ENCODE data around the gene HIVEP3. TPM values are rescaled to one million over a fixed set of nuclear protein-coding genes. Genes with fewer than 3 reads are reported as not detected.

Gene HIVEP3
- total and polyA plus RNA-seq, 2 donors (not counting 1 experiment from before 2014, with no cell fraction given) = 2.0 to 5.1 TPM

- ChIA-PET CTCF (interaction anchor here (0.8 to 2.8 kb wide), 11 partner anchors 9 to 656 kb away, joined by 3 to 27 read pairs (median 8); no protein-coding TSS in a partner anchor), POLR2A (no interaction called here)
- no peaks in the 10 kb centered on the region for H3K27me3 Mint-ChIP-seq
- H3K9me3 Mint-ChIP-seq (ENCODE audit: insufficient read depth) = no peaks in the 10 kb centered on the region
- Histone ChIP-seq H3K4me1 (ENCODE audit: control insufficient read depth in 2 of 2, insufficient read depth in 2 of 2, low read length in 2 of 2) (peaks cover 25 to 39% of the 10 kb centered on the region in 2 donors), H3K36me3 (replicated peaks in 1 of 2; ENCODE audit: control extremely low read depth in 1 of 2, control insufficient read depth in 1 of 2, extremely low read depth in 1 of 2, insufficient read depth in 2 of 2, low read length in 1 of 2) (peaks cover 0 to 13% of the 10 kb centered on the region in 2 experiments), H3K27me3 (replicated peaks in 1 of 4; ENCODE audit: control extremely low read depth in 1 of 4, control insufficient read depth in 3 of 4, insufficient read depth in 4 of 4, low read length in 3 of 4) (no peaks in the 10 kb centered on the region), H4K20me1 (ENCODE audit: control insufficient read depth, insufficient read depth, low read length, poor library complexity, severe bottlenecking) (no peaks in the 10 kb centered on the region), H3K9ac (ENCODE audit: low read length) (peak overlapping the region; percentile 51), H2AFZ (ENCODE audit: insufficient read depth, low read depth, low read length, poor library complexity, severe bottlenecking) (peak overlapping the region; percentile 66), H3K4me2 (replicated peaks; ENCODE audit: low read depth, low read length, poor library complexity, severe bottlenecking) (peak overlapping the region; percentile 83), H3K27ac (ENCODE audit: low read length in 2 of 2) (no peak overlapping the region), H3K9me3 (ENCODE audit: control extremely low read depth in 1 of 3, control insufficient read depth in 2 of 3, insufficient read depth in 1 of 3, low read length in 2 of 3) (no peaks in the 10 kb centered on the region), H3K4me3 (ENCODE audit: control extremely low read depth in 1 of 5, extremely low read depth in 1 of 5, insufficient read depth in 1 of 5, low read depth in 2 of 5, low read length in 4 of 5) (peak overlapping the region in 1 of 5 experiments; percentile 48), H3K79me2 (ENCODE audit: control insufficient read depth, insufficient read depth, low read length) (no peaks in the 10 kb centered on the region)
- H3K4me3 Mint-ChIP-seq = peak overlapping the region; percentile 87
- intact Hi-C loops (cut with micrococcal nuclease) = loop anchor here (10.0 kb wide), 1 partner anchor 58 kb away; no protein-coding TSS in a partner anchor
- peaks cover 35% of the 10 kb centered on the region for H3K4me1 Mint-ChIP-seq
- DNase-seq (no peak), ATAC-seq (ENCODE audit: low read depth) (no peak)
- TF ChIP-seq, protein P1, sequence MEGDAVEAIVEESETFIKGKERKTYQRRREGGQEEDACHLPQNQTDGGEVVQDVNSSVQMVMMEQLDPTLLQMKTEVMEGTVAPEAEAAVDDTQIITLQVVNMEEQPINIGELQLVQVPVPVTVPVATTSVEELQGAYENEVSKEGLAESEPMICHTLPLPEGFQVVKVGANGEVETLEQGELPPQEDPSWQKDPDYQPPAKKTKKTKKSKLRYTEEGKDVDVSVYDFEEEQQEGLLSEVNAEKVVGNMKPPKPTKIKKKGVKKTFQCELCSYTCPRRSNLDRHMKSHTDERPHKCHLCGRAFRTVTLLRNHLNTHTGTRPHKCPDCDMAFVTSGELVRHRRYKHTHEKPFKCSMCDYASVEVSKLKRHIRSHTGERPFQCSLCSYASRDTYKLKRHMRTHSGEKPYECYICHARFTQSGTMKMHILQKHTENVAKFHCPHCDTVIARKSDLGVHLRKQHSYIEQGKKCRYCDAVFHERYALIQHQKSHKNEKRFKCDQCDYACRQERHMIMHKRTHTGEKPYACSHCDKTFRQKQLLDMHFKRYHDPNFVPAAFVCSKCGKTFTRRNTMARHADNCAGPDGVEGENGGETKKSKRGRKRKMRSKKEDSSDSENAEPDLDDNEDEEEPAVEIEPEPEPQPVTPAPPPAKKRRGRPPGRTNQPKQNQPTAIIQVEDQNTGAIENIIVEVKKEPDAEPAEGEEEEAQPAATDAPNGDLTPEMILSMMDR (IDR thresholded peaks at IDR 0.05) = no peak
- WGBS (ENCODE audit: insufficient coverage) = 98% methylated on average over 3 of the region's 3 CpGs
- H3K27ac Mint-ChIP-seq = peak overlapping the region; percentile 37
These were observed 401.7 kb downstream of the HIVEP3 start for GRCh38 chr1:41517062-41517438.

- Mint-ChIP-seq H3K4me3 (peak overlapping the region; percentile 87), H3K27ac (peak overlapping the region; percentile 37), H3K27me3 (no peaks in the 10 kb centered on the region), H3K4me1 (peaks cover 35% of the 10 kb centered on the region), H3K9me3 (ENCODE audit: insufficient read depth) (no peaks in the 10 kb centered on the region)
- Histone ChIP-seq H3K4me3 (ENCODE audit: control extremely low read depth in 1 of 5, extremely low read depth in 1 of 5, insufficient read depth in 1 of 5, low read depth in 2 of 5, low read length in 4 of 5) (peak overlapping the region in 4 of 5 experiments; percentile 48 to 59 (median 53)), H3K9ac (ENCODE audit: low read length) (peak overlapping the region; percentile 51), H3K79me2 (ENCODE audit: control insufficient read depth, insufficient read depth, low read length) (no peaks in the 10 kb centered on the region), H3K9me3 (ENCODE audit: control extremely low read depth in 1 of 3, control insufficient read depth in 2 of 3, insufficient read depth in 1 of 3, low read length in 2 of 3) (no peaks in the 10 kb centered on the region), H2AFZ (ENCODE audit: insufficient read depth, low read depth, low read length, poor library complexity, severe bottlenecking) (peak overlapping the region; percentile 66), H3K4me1 (ENCODE audit: control insufficient read depth in 2 of 2, insufficient read depth in 2 of 2, low read length in 2 of 2) (peaks cover 25 to 39% of the 10 kb centered on the region in 2 donors), H3K36me3 (replicated peaks in 1 of 2; ENCODE audit: control extremely low read depth in 1 of 2, control insufficient read depth in 1 of 2, extremely low read depth in 1 of 2, insufficient read depth in 2 of 2, low read length in 1 of 2) (peaks cover 0 to 14% of the 10 kb centered on the region in 2 experiments), H3K27ac (ENCODE audit: low read length in 2 of 2) (no peak overlapping the region), H3K4me2 (replicated peaks; ENCODE audit: low read depth, low read length, poor library complexity, severe bottlenecking) (peak overlapping the region; percentile 83), H3K27me3 (replicated peaks in 1 of 4; ENCODE audit: control extremely low read depth in 1 of 4, control insufficient read depth in 3 of 4, insufficient read depth in 4 of 4, low read length in 3 of 4) (no peaks in the 10 kb centered on the region), H4K20me1 (ENCODE audit: control insufficient read depth, insufficient read depth, low read length, poor library complexity, severe bottlenecking) (no peaks in the 10 kb centered on the region)
- peak; percentile 77 for DNase-seq
- intact Hi-C loops (cut with micrococcal nuclease) = loop anchor here (1.0 to 10.0 kb wide), 2 partner anchors 58 to 657 kb away; no protein-coding TSS in a partner anchor
- WGBS (ENCODE audit: insufficient coverage) = 12% methylated on average over 53 of the region's 53 CpGs
- TF ChIP-seq, protein P1 (IDR thresholded peaks at IDR 0.05) = peak; percentile 95
- TF ChIP-seq EZH2 (IDR thresholded peaks at IDR 0.05; ENCODE audit: borderline replicate concordance, insufficient read depth, low read depth, low read length, poor library complexity, severe bottlenecking) = no peak
- ChIA-PET POLR2A (no interaction called here), CTCF (interaction anchor here (0.6 to 2.8 kb wide), 23 partner anchors 8 to 657 kb away, joined by 3 to 27 read pairs (median 4); no protein-coding TSS in a partner anchor)
- ATAC-seq (ENCODE audit: low read depth) = peak; percentile 87
These were observed 402.3 kb downstream of the HIVEP3 start for GRCh38 chr1:41516168-41517061.
